HG03135 (cell line): ENCODE data around the gene FHDC1.

ENCODE experiments used
- ATAC-seq: cut with Tn5 transposase; IDR thresholded peaks from one replicate; pipeline ENCODE4 v1.9.1; 2021; ENCODE audit warnings: mild to moderate bottlenecking, moderate library complexity; ENCODE audit not compliant: unreplicated experiment

FHDC1 gene

DNA sequence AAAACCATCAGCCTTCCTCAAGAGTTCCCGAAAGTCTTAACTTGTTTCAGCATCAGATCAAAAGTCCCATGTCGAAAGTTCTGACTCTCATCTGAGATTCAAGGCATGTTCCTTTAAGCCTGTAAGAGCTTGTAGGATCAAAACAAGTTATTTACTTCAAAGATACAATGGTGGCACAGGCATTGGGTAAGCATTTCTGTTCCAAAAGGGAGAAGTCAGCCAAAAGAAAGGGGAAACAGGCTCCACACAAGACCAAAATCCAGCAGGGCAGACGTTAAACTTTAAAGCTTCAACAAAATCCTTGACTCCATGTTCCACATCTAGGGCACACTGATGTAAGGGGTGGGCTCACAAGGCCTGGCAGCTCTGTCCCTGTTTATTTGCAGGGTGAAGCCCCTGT lies 91.7 kb downstream of the FHDC1 start:
- no peak for ATAC-seq

DNA sequence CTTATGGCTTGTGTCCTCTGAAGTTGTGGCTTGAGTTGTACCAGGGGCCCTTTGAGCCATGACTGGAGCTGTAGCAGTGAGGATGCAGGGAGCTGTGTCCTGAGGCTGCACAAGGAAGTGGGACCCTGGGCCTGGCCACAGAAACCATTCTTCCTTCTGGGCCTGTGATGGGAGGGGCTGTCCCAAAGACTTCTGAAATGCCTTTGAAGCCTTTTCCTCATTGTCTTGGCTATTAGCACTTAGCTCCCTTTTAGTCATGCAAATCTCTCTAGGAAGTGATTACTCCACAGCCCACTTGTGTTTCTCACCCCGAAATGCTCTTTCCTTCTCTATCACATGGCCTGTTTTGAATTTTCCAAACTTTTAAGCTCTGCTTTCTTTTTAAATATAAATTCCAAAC lies 92.4 kb downstream of the FHDC1 start:
- no peak for ATAC-seq
